ENCODE data around the gene PCP4.

GRCh38 chr21:39863111-39863510 lies 4.1 kb upstream of the PCP4 start:
- TF ChIP-seq CTCF (IDR thresholded peaks at IDR 0.05; ENCODE audit: insufficient read depth, low read length, poor library complexity, severe bottlenecking) (no peak), EZH2phosphoT487 (conservative IDR thresholded peaks at IDR 0.05; ENCODE audit: low read length) (no peak)
